B cell (primary cell): ENCODE measurements around the gene CHST4. TPM values are rescaled to one million over a fixed set of nuclear protein-coding genes. Genes with fewer than 3 reads are reported as not detected.

Experiments
- ATAC-seq: fragments of 200-7000 bp; cut with Tn5 transposase; one replicate; pipeline ENCODE4 v1.10.0; 2021; ENCODE audit warnings: low read depth, mild to moderate bottlenecking, moderate number of reproducible peaks, moderate library complexity
- CTCF ChIA-PET: fragments of 350-600 bp; sonication (Branson Sonifier 250); formaldehyde crosslinking; loops from one replicate; lab custom pipeline; 2021; ENCODE audit warnings: antibody characterized with exemption, inconsistent platforms; lab: Charles Lee
- POLR2A ChIA-PET: fragments of 350-600 bp; sonication (Branson Sonifier 250); formaldehyde crosslinking; loops from one replicate; lab custom pipeline; 2021; ENCODE audit warnings: antibody characterized with exemption; lab: Charles Lee
- DNase-seq: peaks from one replicate; pipeline ENCODE4 v3.0.0; 2013
- H2AFZ ChIP-seq: 2 replicates; pipeline ENCODE4 v1.6.1; 2012; ENCODE audit warnings: mild to moderate bottlenecking, low read depth, low read length; ENCODE audit not compliant: insufficient read depth, poor library complexity, severe bottlenecking
- H3K27ac ChIP-seq, 2 donors: 1 replicate in 1 of 2; 2 replicates in 1 of 2; pipeline ENCODE4 v1.5.1; 2012 to 2013; ENCODE audit warnings: low read length in 2 of 2, mild to moderate bottlenecking in 2 of 2, moderate library complexity in 1 of 2
- H3K27me3 ChIP-seq, 4 experiments: fragments of 200-600 bp in 1 of 4; sonication (generic) in 1 of 4; replicated peaks in 1 of 4; 1 replicate in 2 of 4; 2 replicates in 2 of 4; pipeline versions ENCODE4 v1.6.1 to v1.7.0; 2013 to 2016; ENCODE audit warnings: low read length in 3 of 4, mild to moderate bottlenecking in 2 of 4, mixed read lengths in 1 of 4, moderate library complexity in 1 of 4; ENCODE audit not compliant: insufficient read depth in 4 of 4, control insufficient read depth in 3 of 4; ENCODE audit errors: control extremely low read depth in 1 of 4
- H3K36me3 ChIP-seq, 2 experiments: replicated peaks in 1 of 2; 1 replicate in 1 of 2; 2 replicates in 1 of 2; pipeline versions ENCODE4 v1.6.1 to v1.7.1; 2013; ENCODE audit warnings: low read length in 1 of 2; ENCODE audit not compliant: insufficient read depth in 2 of 2, control insufficient read depth in 1 of 2; ENCODE audit errors: control extremely low read depth in 1 of 2, extremely low read depth in 1 of 2
- H3K4me1 ChIP-seq, 2 donors: fragments of 200-600 bp in 1 of 2; sonication (generic) in 1 of 2; 1 replicate in 1 of 2; 2 replicates in 1 of 2; pipeline versions ENCODE4 v1.5.1 to v1.6.1; 2013 to 2017; ENCODE audit warnings: low read length in 2 of 2; ENCODE audit not compliant: control insufficient read depth in 2 of 2, insufficient read depth in 2 of 2
- H3K4me2 ChIP-seq: replicated peaks from 2 replicates; pipeline ENCODE3; 2012; ENCODE audit warnings: mild to moderate bottlenecking, low read depth, low read length; ENCODE audit not compliant: poor library complexity, severe bottlenecking
- H3K4me3 ChIP-seq, 5 experiments: fragments of 200-600 bp in 1 of 5; sonication (generic) in 1 of 5; 1 replicate in 3 of 5; 2 replicates in 2 of 5; pipeline versions ENCODE4 v1.5.1 to v1.7.0; 2011 to 2016; ENCODE audit warnings: low read length in 4 of 5, mild to moderate bottlenecking in 4 of 5, low read depth in 2 of 5, control low read depth in 1 of 5, moderate library complexity in 1 of 5; ENCODE audit not compliant: insufficient read depth in 1 of 5; ENCODE audit errors: control extremely low read depth in 1 of 5, extremely low read depth in 1 of 5
- H3K79me2 ChIP-seq: fragments of 200-600 bp; sonication (generic); one replicate; pipeline ENCODE4 v1.6.0; 2016; ENCODE audit warnings: low read length; ENCODE audit not compliant: control insufficient read depth, insufficient read depth
- H3K9ac ChIP-seq: fragments of 200-600 bp; sonication (generic); 2 replicates; pipeline ENCODE4 v1.6.1; 2017; ENCODE audit warnings: mild to moderate bottlenecking, low read length, moderate library complexity
- H3K9me3 ChIP-seq, 3 donors: one replicate each; pipeline versions ENCODE4 v1.6.1 to v1.7.1; 2013; ENCODE audit warnings: low read length in 2 of 3; ENCODE audit not compliant: control insufficient read depth in 2 of 3, insufficient read depth in 1 of 3; ENCODE audit errors: control extremely low read depth in 1 of 3
- H4K20me1 ChIP-seq: 2 replicates; pipeline ENCODE4 v1.6.0; 2012; ENCODE audit warnings: mild to moderate bottlenecking, low read length; ENCODE audit not compliant: insufficient read depth, control insufficient read depth, poor library complexity, severe bottlenecking
- H3K27ac Mint-ChIP-seq: one replicate; pipeline ENCODE4 v1.8.0; 2021; ENCODE audit warnings: mixed read lengths
- H3K27me3 Mint-ChIP-seq: one replicate; pipeline ENCODE4 v1.8.0; 2021; ENCODE audit warnings: mixed read lengths
- H3K4me1 Mint-ChIP-seq: one replicate; pipeline ENCODE4 v1.8.0; 2021; ENCODE audit warnings: mixed read lengths
- H3K4me3 Mint-ChIP-seq: one replicate; pipeline ENCODE4 v1.8.0; 2021; ENCODE audit warnings: mixed read lengths
- H3K9me3 Mint-ChIP-seq: one replicate; pipeline ENCODE4 v1.8.0; 2022; ENCODE audit warnings: mixed read lengths; ENCODE audit not compliant: insufficient read depth
- EZH2 ChIP-seq: IDR thresholded peaks from 2 replicates; pipeline ENCODE4 v1.6.1; 2012; ENCODE audit warnings: borderline replicate concordance, low read depth, mild to moderate bottlenecking, moderate library complexity, low read length; ENCODE audit not compliant: insufficient read depth, poor library complexity, severe bottlenecking
- WGBS: methylation state at CpG from one replicate; pipeline ENCODE4 v1.1.5; 2013; ENCODE audit warnings: missing lambda C conversion rate; ENCODE audit not compliant: insufficient coverage; 5-methylcytosine and 5-hydroxymethylcytosine counted together
- intact Hi-C: fragments of 100-400 bp; cut with micrococcal nuclease; formaldehyde crosslinking; loops from one replicate; pipeline ENCODE4 v1.10.0; 2022
- polyA plus RNA-seq: library from polyadenylated mRNA; depleted of rRNA; stranded (reverse); fragments of >200 nt; gene quantifications from 2 replicates; pipeline ENCODE4 v1.2.3, GENCODE V29; 2012
- total RNA-seq, 2 donors: library from RNA; stranded (reverse); fragments of 120-200 nt in 1 of 2; gene quantifications; 1 replicate in 1 of 2; 2 replicates in 1 of 2; pipeline versions ENCODE4 v1.2.3 to v1.2.4, GENCODE V29; 2013 to 2022
- TF ChIP-seq, protein P1 (sequence below): fragments of 200-600 bp; IDR thresholded peaks from one replicate; pipeline ENCODE4 v1.8.0; 2022; ENCODE audit warnings: antibody characterized with exemption, mild to moderate bottlenecking

The CHST4 gene
- total and polyA plus RNA-seq, 2 donors (not counting 1 experiment from before 2014, with no cell fraction given): not detected

DNA sequence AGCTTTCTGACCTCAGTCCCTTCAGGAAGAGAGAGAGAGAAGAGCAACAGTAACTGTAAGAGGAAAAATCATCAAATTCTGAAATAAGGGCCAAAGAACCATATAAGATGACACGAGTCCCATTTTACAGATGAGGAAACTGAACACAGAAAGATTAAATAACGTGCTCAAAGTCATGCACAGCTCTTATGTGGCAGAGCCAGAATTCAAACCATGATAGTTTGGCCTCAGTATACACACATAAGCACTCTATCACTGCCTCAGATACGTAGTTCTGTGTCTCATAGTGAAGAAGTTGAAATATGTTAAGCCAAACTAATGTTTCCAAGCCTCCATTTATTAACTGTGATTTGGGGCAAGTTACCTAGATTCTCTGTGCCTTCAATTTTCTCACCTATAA, 35.2 kb upstream of the CHST4 start:
- POLR2A ChIA-PET: no interaction called here
- Mint-ChIP-seq H3K4me1 (no peaks in the 10 kb centered on the region), H3K27ac (no peak overlapping the region), H3K9me3 (no peaks in the 10 kb centered on the region), H3K27me3 (peaks cover 16% of the 10 kb centered on the region), H3K4me3 (no peak overlapping the region)
- Histone ChIP-seq H3K9me3 (no peaks in the 10 kb centered on the region), H3K36me3 (no peaks in the 10 kb centered on the region), H2AFZ (no peak overlapping the region), H3K27ac (no peak overlapping the region), H3K4me3 (no peak overlapping the region), H3K79me2 (no peaks in the 10 kb centered on the region), H4K20me1 (no peaks in the 10 kb centered on the region), H3K27me3 (no peaks in the 10 kb centered on the region), H3K4me2 (no peak overlapping the region), H3K9ac (no peak overlapping the region), H3K4me1 (no peaks in the 10 kb centered on the region)
- CTCF ChIA-PET: interaction anchor here (1.2 to 6.1 kb wide), 3 partner anchors 9 to 120 kb away, joined by 4 to 27 read pairs (median 5); no protein-coding TSS in a partner anchor
- no peak for ATAC-seq
- TF ChIP-seq EZH2: no peak
- TF ChIP-seq, protein P1, sequence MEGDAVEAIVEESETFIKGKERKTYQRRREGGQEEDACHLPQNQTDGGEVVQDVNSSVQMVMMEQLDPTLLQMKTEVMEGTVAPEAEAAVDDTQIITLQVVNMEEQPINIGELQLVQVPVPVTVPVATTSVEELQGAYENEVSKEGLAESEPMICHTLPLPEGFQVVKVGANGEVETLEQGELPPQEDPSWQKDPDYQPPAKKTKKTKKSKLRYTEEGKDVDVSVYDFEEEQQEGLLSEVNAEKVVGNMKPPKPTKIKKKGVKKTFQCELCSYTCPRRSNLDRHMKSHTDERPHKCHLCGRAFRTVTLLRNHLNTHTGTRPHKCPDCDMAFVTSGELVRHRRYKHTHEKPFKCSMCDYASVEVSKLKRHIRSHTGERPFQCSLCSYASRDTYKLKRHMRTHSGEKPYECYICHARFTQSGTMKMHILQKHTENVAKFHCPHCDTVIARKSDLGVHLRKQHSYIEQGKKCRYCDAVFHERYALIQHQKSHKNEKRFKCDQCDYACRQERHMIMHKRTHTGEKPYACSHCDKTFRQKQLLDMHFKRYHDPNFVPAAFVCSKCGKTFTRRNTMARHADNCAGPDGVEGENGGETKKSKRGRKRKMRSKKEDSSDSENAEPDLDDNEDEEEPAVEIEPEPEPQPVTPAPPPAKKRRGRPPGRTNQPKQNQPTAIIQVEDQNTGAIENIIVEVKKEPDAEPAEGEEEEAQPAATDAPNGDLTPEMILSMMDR: no peak
- WGBS: 100% methylated on average over 1 of the region's 3 CpGs
- intact Hi-C loops: no loop called here
- no peak for DNase-seq

DNA sequence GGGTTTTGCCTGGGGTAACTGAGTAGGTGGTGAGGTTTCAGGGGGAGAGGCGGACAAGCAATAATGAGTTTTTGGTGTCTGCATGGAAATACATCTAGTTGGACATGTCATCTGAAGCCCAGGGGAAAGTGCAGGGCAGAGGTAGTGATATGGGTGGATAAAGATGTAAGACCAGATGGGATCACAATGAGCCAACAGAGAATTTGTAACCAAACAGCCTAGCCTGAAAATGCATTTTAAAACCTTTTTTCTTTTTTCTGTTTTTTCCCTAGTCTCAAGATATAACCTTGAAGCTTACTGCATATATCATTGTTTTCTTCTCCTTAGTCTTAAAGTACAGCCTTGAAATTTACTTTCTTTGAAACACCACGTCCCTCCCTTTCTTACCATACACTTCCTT, 33.4 kb upstream of the CHST4 start:
- Mint-ChIP-seq H3K27me3 (peaks cover 9% of the 10 kb centered on the region), H3K4me3 (no peak overlapping the region), H3K9me3 (no peaks in the 10 kb centered on the region), H3K27ac (no peak overlapping the region), H3K4me1 (no peaks in the 10 kb centered on the region)
- ChIA-PET POLR2A (no interaction called here), CTCF (interaction anchor here (0.9 to 1.6 kb wide), 3 partner anchors 79 to 118 kb away, joined by 3 to 8 read pairs (median 5); no protein-coding TSS in a partner anchor)
- Histone ChIP-seq H3K9ac (no peak overlapping the region), H3K27me3 (no peaks in the 10 kb centered on the region), H3K27ac (no peak overlapping the region), H3K4me3 (no peak overlapping the region), H3K36me3 (no peaks in the 10 kb centered on the region), H2AFZ (no peak overlapping the region), H3K4me1 (no peaks in the 10 kb centered on the region), H4K20me1 (no peaks in the 10 kb centered on the region), H3K79me2 (no peaks in the 10 kb centered on the region), H3K4me2 (no peak overlapping the region), H3K9me3 (no peaks in the 10 kb centered on the region)
- TF ChIP-seq, protein P1: no peak
- TF ChIP-seq EZH2: no peak
- DNase-seq: no peak
- intact Hi-C loops: no loop called here
- ATAC-seq: no peak
- WGBS: no CpG with 5 or more reads among the region's 2 CpGs
